RWPE2 (cell line): ENCODE results near the gene EN2.

Source experiments
- ATAC-seq: fragments of 200-7000 bp; cut with Tn5 transposase; 3 replicates; pipeline ENCODE4 v1.9.1; 2021; ENCODE audit warnings: low read depth
- DNase-seq: peaks from one replicate; pipeline ENCODE4 v3.0.0-alpha.2; 2020; ENCODE audit warnings: low spot score
- H3K27ac ChIP-seq: fragments of 450-650 bp; 2 replicates; pipeline ENCODE4 v1.5.1; 2017; ENCODE audit warnings: mild to moderate bottlenecking; ENCODE audit not compliant: poor library complexity, severe bottlenecking
- H3K27me3 ChIP-seq: fragments of 250-450 bp; sonication (Bioruptor Pico); 2 replicates; pipeline ENCODE4 v1.5.1; 2021; ENCODE audit warnings: mild to moderate bottlenecking, moderate library complexity; ENCODE audit not compliant: insufficient read depth, poor library complexity, severe bottlenecking
- H3K36me3 ChIP-seq: fragments of 250-450 bp; sonication (Bioruptor Pico); 2 replicates; pipeline ENCODE4 v1.5.1; 2020; ENCODE audit warnings: low read depth, mild to moderate bottlenecking, moderate library complexity
- H3K4me1 ChIP-seq: fragments of 250-450 bp; sonication (Bioruptor Pico); 2 replicates; pipeline ENCODE4 v1.5.1; 2021; ENCODE audit warnings: mild to moderate bottlenecking, moderate library complexity; ENCODE audit not compliant: insufficient read depth, poor library complexity, severe bottlenecking
- H3K4me3 ChIP-seq: fragments of 250-450 bp; sonication (Bioruptor Pico); 2 replicates; pipeline ENCODE4 v1.5.1; 2021; ENCODE audit warnings: mild to moderate bottlenecking, moderate library complexity; ENCODE audit not compliant: severe bottlenecking
- H3K9me3 ChIP-seq: fragments of 250-450 bp; sonication (Bioruptor Pico); 2 replicates; pipeline ENCODE4 v1.5.1; 2021; ENCODE audit warnings: mild to moderate bottlenecking, moderate library complexity; ENCODE audit not compliant: severe bottlenecking
- CTCF ChIP-seq: fragments of 450-650 bp; IDR thresholded peaks from one replicate; pipeline ENCODE4 v1.5.1; 2017; ENCODE audit warnings: mild to moderate bottlenecking, moderate library complexity; ENCODE audit not compliant: poor library complexity, severe bottlenecking

Gene EN2

GRCh38 chr7:155497149-155497901 lies 39.4 kb downstream of the EN2 start:
- H3K4me1 ChIP-seq: no peaks in the 10 kb centered on the region
- H3K9me3 ChIP-seq: no peaks in the 10 kb centered on the region
- TF ChIP-seq CTCF: no peak
- no peak overlapping the region for H3K4me3 ChIP-seq
- peaks cover 48% of the 10 kb centered on the region for H3K27me3 ChIP-seq
- no peaks in the 10 kb centered on the region for H3K36me3 ChIP-seq
- H3K27ac ChIP-seq: no peak overlapping the region
- DNase-seq (no peak), ATAC-seq (no peak)

GRCh38 chr7:155505422-155505793 lies 47.5 kb downstream of the EN2 start:
- no peak for TF ChIP-seq CTCF
- Histone ChIP-seq H3K9me3 (no peaks in the 10 kb centered on the region), H3K4me3 (no peak overlapping the region), H3K4me1 (no peaks in the 10 kb centered on the region), H3K27me3 (peaks cover 99% of the 10 kb centered on the region), H3K36me3 (no peaks in the 10 kb centered on the region), H3K27ac (no peak overlapping the region)
- no peak for ATAC-seq
- DNase-seq: no peak

GRCh38 chr7:155506854-155507337 lies 49.0 kb downstream of the EN2 start:
- Histone ChIP-seq H3K36me3 (no peaks in the 10 kb centered on the region), H3K27ac (no peak overlapping the region), H3K4me3 (no peak overlapping the region), H3K9me3 (no peaks in the 10 kb centered on the region), H3K4me1 (no peaks in the 10 kb centered on the region), H3K27me3 (peaks cover 100% of the 10 kb centered on the region)
- no peak for TF ChIP-seq CTCF
- no peak for DNase-seq
- peak; percentile 44; the same call in 1 of the 3 replicates for ATAC-seq

GRCh38 chr7:155507576-155507975 lies 49.6 kb downstream of the EN2 start:
- ATAC-seq: no peak

More at GRCh38 chr7:155507576-155507975, 49.6 kb downstream of the EN2 start:
- no peak for DNase-seq
- Histone ChIP-seq H3K9me3 (no peaks in the 10 kb centered on the region), H3K4me1 (no peaks in the 10 kb centered on the region), H3K36me3 (no peaks in the 10 kb centered on the region), H3K27ac (no peak overlapping the region), H3K27me3 (peaks cover 100% of the 10 kb centered on the region), H3K4me3 (no peak overlapping the region)
- no peak for TF ChIP-seq CTCF
